OCI-LY7 (cell line): ENCODE results near the gene EMC8.
"Not testable (repeated sequence)": the region's sequence is repeated elsewhere in the genome, so short reads cannot be mapped to it uniquely, and the experiment has no call there.

ENCODE experiments used
- EZH2phosphoT487 ChIP-seq: fragments of 200-600 bp; sonication (generic); IDR thresholded peaks from 2 replicates; pipeline ENCODE4 v1.6.1; 2018; ENCODE audit warnings: low read depth, borderline replicate concordance, mild to moderate bottlenecking, mixed run types, antibody characterized with exemption, low read length, moderate library complexity, mixed read lengths
- TF ChIP-seq, protein P1 (sequence below): fragments of 200-600 bp; sonication (generic); conservative IDR thresholded peaks from 2 replicates; pipeline ENCODE4 v1.5.1; 2014; ENCODE audit warnings: mild to moderate bottlenecking, antibody characterized with exemption, low read length, moderate library complexity, mixed read lengths

DNA sequence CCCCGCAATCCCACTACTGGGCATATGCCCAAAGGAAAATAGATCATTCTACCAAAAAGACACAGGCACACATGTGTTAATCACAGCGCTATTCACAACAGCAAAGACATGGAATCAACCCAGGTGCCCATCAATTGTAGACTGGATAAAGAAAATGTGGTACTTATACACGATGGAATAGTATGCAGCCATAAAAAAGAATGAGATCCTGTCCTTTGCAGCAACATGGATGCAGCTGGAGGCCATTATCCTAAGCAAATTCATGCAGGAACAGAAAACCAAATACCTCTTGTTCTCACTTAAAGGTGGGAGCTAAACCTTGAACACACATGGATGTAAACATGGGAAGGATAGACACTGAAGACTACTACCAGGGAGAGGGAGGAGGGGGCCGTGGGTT is 38.3 kb upstream of the EMC8 start:
- TF ChIP-seq, protein P1, sequence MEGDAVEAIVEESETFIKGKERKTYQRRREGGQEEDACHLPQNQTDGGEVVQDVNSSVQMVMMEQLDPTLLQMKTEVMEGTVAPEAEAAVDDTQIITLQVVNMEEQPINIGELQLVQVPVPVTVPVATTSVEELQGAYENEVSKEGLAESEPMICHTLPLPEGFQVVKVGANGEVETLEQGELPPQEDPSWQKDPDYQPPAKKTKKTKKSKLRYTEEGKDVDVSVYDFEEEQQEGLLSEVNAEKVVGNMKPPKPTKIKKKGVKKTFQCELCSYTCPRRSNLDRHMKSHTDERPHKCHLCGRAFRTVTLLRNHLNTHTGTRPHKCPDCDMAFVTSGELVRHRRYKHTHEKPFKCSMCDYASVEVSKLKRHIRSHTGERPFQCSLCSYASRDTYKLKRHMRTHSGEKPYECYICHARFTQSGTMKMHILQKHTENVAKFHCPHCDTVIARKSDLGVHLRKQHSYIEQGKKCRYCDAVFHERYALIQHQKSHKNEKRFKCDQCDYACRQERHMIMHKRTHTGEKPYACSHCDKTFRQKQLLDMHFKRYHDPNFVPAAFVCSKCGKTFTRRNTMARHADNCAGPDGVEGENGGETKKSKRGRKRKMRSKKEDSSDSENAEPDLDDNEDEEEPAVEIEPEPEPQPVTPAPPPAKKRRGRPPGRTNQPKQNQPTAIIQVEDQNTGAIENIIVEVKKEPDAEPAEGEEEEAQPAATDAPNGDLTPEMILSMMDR: not testable (repeated sequence)
- not testable (repeated sequence) for TF ChIP-seq EZH2phosphoT487
